ENCODE measurements around the gene HMCN2. TPM values are rescaled to one million over a fixed set of nuclear protein-coding genes. Genes with fewer than 3 reads are reported as not detected.

The HMCN2 gene
- total and polyA plus RNA-seq, 2 experiments from 2014 or later, result 0.50 to 0.54 TPM

DNA sequence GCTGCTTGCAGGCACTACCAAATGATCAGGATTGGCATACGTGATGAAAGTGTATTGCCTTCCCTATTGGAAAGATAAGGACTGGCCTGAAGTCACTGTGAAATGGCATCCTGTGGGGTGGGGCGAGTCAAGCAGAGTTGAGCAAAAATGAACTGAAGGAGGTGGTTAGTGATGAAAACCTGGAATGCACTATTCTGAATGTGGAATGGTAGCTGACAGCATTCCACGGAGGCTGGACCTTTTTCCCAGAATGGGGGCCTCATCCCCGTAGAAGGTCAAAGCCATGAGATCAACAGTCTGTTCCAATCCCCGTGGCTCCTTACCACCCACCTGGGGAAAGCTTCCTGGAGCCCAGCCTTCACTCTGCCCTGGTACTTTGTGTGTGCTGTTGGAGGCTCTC lies 216.9 kb downstream of the HMCN2 start:
- WGBS (ENCODE audit: low lambda C conversion rate, missing lambda C conversion rate), result 50% methylated on average over 5 of the region's 5 CpGs
- Histone ChIP-seq H3K27ac (no peak overlapping the region), H2AFZ (no peak overlapping the region), H3K4me2 (no peak overlapping the region), H4K20me1 (ENCODE audit: insufficient read depth, poor library complexity, severe bottlenecking) (no peaks in the 10 kb centered on the region), H3K36me3 (replicated peaks; ENCODE audit: insufficient read depth, low read depth) (no peaks in the 10 kb centered on the region), H3K4me1 (ENCODE audit: insufficient read depth) (no peaks in the 10 kb centered on the region), H3K4me3 (no peak overlapping the region), H3K9me3 (ENCODE audit: low read depth) (no peaks in the 10 kb centered on the region), H3K79me2 (no peaks in the 10 kb centered on the region), H3K27me3 (no peaks in the 10 kb centered on the region), H3K9me2 (replicated peaks; ENCODE audit: insufficient read depth) (no peaks in the 10 kb centered on the region)
- no peak for DNase-seq (ENCODE audit: low spot score)
- TF ChIP-seq EZH2 (IDR thresholded peaks at IDR 0.05; ENCODE audit: borderline replicate concordance) (no peak), EZH2phosphoT487 (IDR thresholded peaks at IDR 0.05; ENCODE audit: low read depth, severe bottlenecking, unreplicated experiment) (no peak)
- TF ChIP-seq, protein P1, sequence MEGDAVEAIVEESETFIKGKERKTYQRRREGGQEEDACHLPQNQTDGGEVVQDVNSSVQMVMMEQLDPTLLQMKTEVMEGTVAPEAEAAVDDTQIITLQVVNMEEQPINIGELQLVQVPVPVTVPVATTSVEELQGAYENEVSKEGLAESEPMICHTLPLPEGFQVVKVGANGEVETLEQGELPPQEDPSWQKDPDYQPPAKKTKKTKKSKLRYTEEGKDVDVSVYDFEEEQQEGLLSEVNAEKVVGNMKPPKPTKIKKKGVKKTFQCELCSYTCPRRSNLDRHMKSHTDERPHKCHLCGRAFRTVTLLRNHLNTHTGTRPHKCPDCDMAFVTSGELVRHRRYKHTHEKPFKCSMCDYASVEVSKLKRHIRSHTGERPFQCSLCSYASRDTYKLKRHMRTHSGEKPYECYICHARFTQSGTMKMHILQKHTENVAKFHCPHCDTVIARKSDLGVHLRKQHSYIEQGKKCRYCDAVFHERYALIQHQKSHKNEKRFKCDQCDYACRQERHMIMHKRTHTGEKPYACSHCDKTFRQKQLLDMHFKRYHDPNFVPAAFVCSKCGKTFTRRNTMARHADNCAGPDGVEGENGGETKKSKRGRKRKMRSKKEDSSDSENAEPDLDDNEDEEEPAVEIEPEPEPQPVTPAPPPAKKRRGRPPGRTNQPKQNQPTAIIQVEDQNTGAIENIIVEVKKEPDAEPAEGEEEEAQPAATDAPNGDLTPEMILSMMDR (IDR thresholded peaks at IDR 0.05; ENCODE audit: poor library complexity), result no peak

DNA sequence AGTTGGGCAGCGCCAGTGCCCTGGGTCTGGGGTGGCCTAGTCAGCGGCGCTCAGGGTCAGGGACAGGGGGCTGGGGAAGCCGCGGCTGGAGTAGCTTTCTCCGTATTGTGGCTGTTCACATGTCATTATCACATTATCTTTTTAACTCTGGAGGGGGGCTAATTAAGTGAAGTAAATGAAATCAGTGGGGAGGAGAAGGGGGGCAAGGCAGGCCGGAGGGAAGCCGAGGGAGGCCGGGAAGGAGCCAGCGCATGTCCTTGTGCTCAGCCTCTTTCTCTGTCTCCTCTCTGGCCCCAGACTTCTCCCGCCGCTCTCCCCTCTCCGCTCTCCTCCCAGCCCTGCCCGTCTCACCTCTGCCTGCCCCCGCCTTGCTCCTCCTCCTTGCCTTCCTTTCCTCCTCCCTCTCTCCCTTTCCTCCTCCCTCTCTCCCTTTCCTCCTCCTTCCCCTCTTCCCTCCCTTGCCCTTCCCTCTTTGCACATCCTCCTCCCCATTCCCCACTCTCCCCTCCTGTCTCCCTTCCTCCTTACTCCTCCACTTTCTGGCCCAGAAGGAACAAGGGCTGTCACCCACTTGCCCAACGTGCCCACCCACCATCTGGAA lies 217.9 kb downstream of the HMCN2 start:
- Histone ChIP-seq H3K27me3 (no peaks in the 10 kb centered on the region), H3K4me3 (no peak overlapping the region), H3K79me2 (no peaks in the 10 kb centered on the region), H3K4me2 (no peak overlapping the region), H3K9me2 (replicated peaks; ENCODE audit: insufficient read depth) (no peaks in the 10 kb centered on the region), H2AFZ (no peak overlapping the region), H3K9me3 (ENCODE audit: low read depth) (no peaks in the 10 kb centered on the region), H3K4me1 (ENCODE audit: insufficient read depth) (no peaks in the 10 kb centered on the region), H4K20me1 (ENCODE audit: insufficient read depth, poor library complexity, severe bottlenecking) (no peaks in the 10 kb centered on the region), H3K27ac (no peak overlapping the region), H3K36me3 (replicated peaks; ENCODE audit: insufficient read depth, low read depth) (no peaks in the 10 kb centered on the region)
- TF ChIP-seq EZH2 (IDR thresholded peaks at IDR 0.05; ENCODE audit: borderline replicate concordance), result no peak
- TF ChIP-seq EZH2phosphoT487 (IDR thresholded peaks at IDR 0.05; ENCODE audit: low read depth, severe bottlenecking, unreplicated experiment), result no peak
- TF ChIP-seq, protein P1 (IDR thresholded peaks at IDR 0.05; ENCODE audit: poor library complexity), result no peak
- WGBS (ENCODE audit: low lambda C conversion rate, missing lambda C conversion rate), result 54% methylated on average over 7 of the region's 16 CpGs
- DNase-seq (ENCODE audit: low spot score), result no peak

Small RNA genes lying within 50 kb of the gene (small RNA-seq; reads per million reads assigned to genes)
- gene RN7SL665P, result not detected

Other genes with a start within 250 kb of the HMCN2 start
- gene FNBP1, start 222.6 kb upstream of the HMCN2 start, total RNA-seq, result 16.4 and 19.5 TPM in 2 replicates
- 21.0 and 24.6 TPM in 2 replicates for gene FNBP1, start 222.6 kb upstream of the HMCN2 start, polyA plus RNA-seq
- 23.5 and 25.6 TPM in 2 replicates for gene GPR107, start 211.9 kb upstream of the HMCN2 start, total RNA-seq
- 10.6 and 10.7 TPM in 2 replicates for gene GPR107, start 211.9 kb upstream of the HMCN2 start, polyA plus RNA-seq
- 16.8 and 16.9 TPM in 2 replicates for gene NCS1, start 93.4 kb upstream of the HMCN2 start, total RNA-seq
- 20.9 and 25.3 TPM in 2 replicates for gene NCS1, start 93.4 kb upstream of the HMCN2 start, polyA plus RNA-seq
- gene ASS1, start 179.2 kb downstream of the HMCN2 start, total RNA-seq, result 292 and 321 TPM in 2 replicates
- 103 and 145 TPM in 2 replicates for gene ASS1, start 179.2 kb downstream of the HMCN2 start, polyA plus RNA-seq

Data from hepatocyte (in vitro differentiated cells).